Natural killer cell treated with Interleukin-12 subunit alpha and Interleukin-12 subunit beta and Interleukin-15 and Interleukin-18, amount 100 ng/mL, for 72 hours (primary cell): ENCODE measurements around the gene ZFHX2. TPM values are rescaled to one million over a fixed set of nuclear protein-coding genes. Genes with fewer than 3 reads are reported as not detected.

ENCODE experiments used
- ATAC-seq, 2 donors: fragments of 150-1000 bp; cut with Tn5 transposase in 1 of 2; sonication (Bioruptor Pico), chemical (Tn5 transposase) in 1 of 2; 2 replicates each; pipeline ENCODE4 v1.10.0; 2021
- DNase-seq: peaks from one replicate; pipeline ENCODE4 v3.0.0; 2022; ENCODE audit warnings: low spot score
- H3K27ac Mint-ChIP-seq, 2 donors: 1 replicate in 1 of 2; 2 replicates in 1 of 2; pipeline ENCODE4 v1.8.0; 2022; ENCODE audit warnings: mixed read lengths in 2 of 2, mild to moderate bottlenecking in 1 of 2, moderate library complexity in 1 of 2
- H3K27me3 Mint-ChIP-seq, 2 donors: 1 replicate in 1 of 2; 2 replicates in 1 of 2; pipeline ENCODE4 v1.8.0; 2022; ENCODE audit warnings: mixed read lengths in 2 of 2
- H3K36me3 Mint-ChIP-seq: one replicate; pipeline ENCODE4 v1.8.0; 2022; ENCODE audit warnings: mixed read lengths
- H3K4me1 Mint-ChIP-seq, 2 donors: 1 replicate in 1 of 2; 2 replicates in 1 of 2; pipeline ENCODE4 v1.8.0; 2022; ENCODE audit warnings: low read depth in 2 of 2, mixed read lengths in 2 of 2, mild to moderate bottlenecking in 1 of 2
- H3K4me3 Mint-ChIP-seq: one replicate; pipeline ENCODE4 v1.8.0; 2022; ENCODE audit warnings: mixed read lengths
- H3K9me3 Mint-ChIP-seq: 2 replicates; pipeline ENCODE4 v1.8.0; 2022; ENCODE audit warnings: mixed read lengths
- total RNA-seq, 2 donors: library from RNA; stranded (reverse); gene quantifications; one replicate each; pipeline ENCODE4 v1.2.3, GENCODE V29; 2022

Gene ZFHX2
- total RNA-seq, 2 donors from 2014 or later: 2.8 to 4.9 TPM

GRCh38 chr14:23481979-23482822, 69.4 kb downstream of the ZFHX2 start:
- Mint-ChIP-seq H3K27ac (no peak overlapping the region), H3K27me3 (no peaks in the 10 kb centered on the region), H3K9me3 (no peaks in the 10 kb centered on the region), H3K4me1 (peaks cover 10 to 19% of the 10 kb centered on the region in 2 donors), H3K36me3 (peaks cover 20% of the 10 kb centered on the region), H3K4me3 (no peak overlapping the region)
- no peak for ATAC-seq
- DNase-seq: no peak

- Mint-ChIP-seq H3K4me1 (peaks cover 9 to 18% of the 10 kb centered on the region in 2 donors), H3K36me3 (peaks cover 22% of the 10 kb centered on the region), H3K4me3 (no peak overlapping the region), H3K27me3 (no peaks in the 10 kb centered on the region), H3K27ac (no peak overlapping the region), H3K9me3 (no peaks in the 10 kb centered on the region)
- no peak for DNase-seq
- no peak for ATAC-seq
Measured at GRCh38 chr14:23481362-23481970, 70.1 kb downstream of the ZFHX2 start.

GRCh38 chr14:23478109-23478759, 73.3 kb downstream of the ZFHX2 start:
- peaks cover 6 to 11% of the 10 kb centered on the region in 2 donors for H3K4me1 Mint-ChIP-seq
- H3K9me3 Mint-ChIP-seq: no peaks in the 10 kb centered on the region
- no peak for DNase-seq
- H3K27ac Mint-ChIP-seq: no peak overlapping the region
- no peak overlapping the region for H3K4me3 Mint-ChIP-seq
- no peaks in the 10 kb centered on the region for H3K27me3 Mint-ChIP-seq
- ATAC-seq: no peak
- H3K36me3 Mint-ChIP-seq: peaks cover 38% of the 10 kb centered on the region

GRCh38 chr14:23470947-23471346, 80.6 kb downstream of the ZFHX2 start:
- peaks cover 0 to 2% of the 10 kb centered on the region in 2 donors for H3K27me3 Mint-ChIP-seq
- H3K36me3 Mint-ChIP-seq: peaks cover 18% of the 10 kb centered on the region
- DNase-seq (no peak), ATAC-seq (no peak)
- peaks cover 8 to 9% of the 10 kb centered on the region in 2 donors for H3K4me1 Mint-ChIP-seq
- no peak overlapping the region for H3K27ac Mint-ChIP-seq
- no peaks in the 10 kb centered on the region for H3K9me3 Mint-ChIP-seq
- no peak overlapping the region for H3K4me3 Mint-ChIP-seq

Other genes with a start within 250 kb of the ZFHX2 start
- gene PPP1R3E, start 248.9 kb downstream of the ZFHX2 start, total RNA-seq: 10 to 100 TPM; 12.4 to 18.7 TPM
- 10 to 100 TPM; 17.5 to 26.3 TPM for gene BCL2L2, start 244.9 kb downstream of the ZFHX2 start, total RNA-seq
- 100 to 1,000 TPM; 182 to 274 TPM for gene PABPN1, start 230.3 kb downstream of the ZFHX2 start, total RNA-seq
- under 1 TPM in 1 of 2 donors, not detected in 1; 0.42 TPM for gene SLC22A17, start 198.9 kb downstream of the ZFHX2 start, total RNA-seq
- gene EFS, start 186.6 kb downstream of the ZFHX2 start, total RNA-seq: not detected
- not detected for gene IL25, start 179.0 kb downstream of the ZFHX2 start, total RNA-seq
- not detected for gene CMTM5, start 174.7 kb downstream of the ZFHX2 start, total RNA-seq
- under 1 TPM in 1 of 2 donors, not detected in 1; 0.28 TPM for gene MYH6, start 143.5 kb downstream of the ZFHX2 start, total RNA-seq
- not detected for gene MYH7, start 116.1 kb downstream of the ZFHX2 start, total RNA-seq
- 10 to 100 TPM; 65.6 to 65.7 TPM for gene NGDN, start 82.1 kb downstream of the ZFHX2 start, total RNA-seq
- 10 to 100 TPM; 10.6 to 11.7 TPM for gene THTPA, start 4.5 kb upstream of the ZFHX2 start, total RNA-seq
- gene AP1G2, start 16.0 kb upstream of the ZFHX2 start, total RNA-seq: 100 to 1,000 TPM; 151 to 229 TPM
- under 1 TPM in 1 of 2 donors, not detected in 1; 0.07 TPM for gene JPH4, start 27.0 kb upstream of the ZFHX2 start, total RNA-seq
- gene DHRS2, start 84.6 kb upstream of the ZFHX2 start, total RNA-seq: 1 to 10 TPM in 1 of 2 donors, under 1 TPM in 1; 0.57 to 1.5 TPM